ENCODE measurements around the gene AACS. TPM values are rescaled to one million over a fixed set of nuclear protein-coding genes. Genes with fewer than 3 reads are reported as not detected.
"Not testable (repeated sequence)": the region's sequence is repeated elsewhere in the genome, so short reads cannot be mapped to it uniquely, and the experiment has no call there.

AACS gene
- total RNA-seq, 6 experiments from 2014 or later = 3.2 to 11.3 (median 4.8) TPM

DNA sequence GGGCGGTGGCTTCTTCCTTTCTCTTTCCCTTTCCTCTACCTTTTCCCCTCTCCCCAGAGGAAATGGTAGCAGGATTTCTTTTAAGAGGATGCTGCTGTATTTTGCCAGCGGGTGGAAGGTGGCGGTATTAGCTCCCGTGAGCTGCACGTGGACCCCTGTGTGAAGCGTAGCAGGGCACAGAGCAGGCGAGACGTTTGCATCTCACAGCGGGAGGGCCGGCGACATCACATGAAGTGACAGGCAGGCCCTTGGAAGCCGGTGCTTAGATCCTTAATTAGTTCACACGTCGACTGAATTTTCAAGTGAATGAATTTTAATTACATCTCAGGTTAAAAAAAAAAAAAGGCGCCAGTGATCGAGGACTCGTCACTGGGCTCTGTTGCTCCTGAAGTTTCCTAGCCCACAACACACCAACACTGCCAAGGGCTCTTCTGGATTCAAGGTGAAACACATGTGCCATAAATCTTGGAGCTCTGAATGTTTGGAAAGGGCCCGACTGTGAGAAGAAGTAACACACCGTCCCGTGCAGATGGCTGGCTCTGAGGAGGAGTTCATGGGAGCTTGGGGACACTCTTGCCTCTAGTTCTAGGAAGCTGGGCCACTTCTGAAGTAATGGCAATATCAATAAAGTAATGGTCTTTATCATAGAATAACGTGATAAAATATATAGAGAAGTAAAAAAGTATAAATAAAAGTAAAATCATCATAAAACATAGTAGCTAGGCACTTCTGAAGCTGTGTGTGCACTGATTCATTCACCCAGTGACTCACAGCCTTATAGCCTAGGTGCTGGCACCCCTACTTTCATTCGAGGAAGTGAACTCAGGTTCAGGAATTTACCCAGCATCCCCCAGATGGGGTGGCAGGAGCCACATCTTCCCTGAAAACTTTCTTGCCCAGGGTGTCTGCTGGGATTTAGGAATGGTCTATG, 75.3 kb downstream of the AACS start:
- Histone ChIP-seq H3K36me3 (no peaks in the 10 kb centered on the region), H3K27ac (no peak overlapping the region), H3K9me3 (no peaks in the 10 kb centered on the region), H3K27me3 (no peaks in the 10 kb centered on the region), H3K4me1 (no peaks in the 10 kb centered on the region), H3K4me3 (no peak overlapping the region)
- 78% methylated on average over 7 of the region's 22 CpGs for WGBS (ENCODE audit: insufficient coverage, low coverage, low lambda C conversion rate, missing lambda C conversion rate)
- DNase-seq (no peak), ATAC-seq (no peak)
- intact Hi-C loops (cut with DNase I) = no loop called here
- no peak for TF ChIP-seq POLR2A (IDR thresholded peaks at IDR 0.05)
- TF ChIP-seq, protein P1, sequence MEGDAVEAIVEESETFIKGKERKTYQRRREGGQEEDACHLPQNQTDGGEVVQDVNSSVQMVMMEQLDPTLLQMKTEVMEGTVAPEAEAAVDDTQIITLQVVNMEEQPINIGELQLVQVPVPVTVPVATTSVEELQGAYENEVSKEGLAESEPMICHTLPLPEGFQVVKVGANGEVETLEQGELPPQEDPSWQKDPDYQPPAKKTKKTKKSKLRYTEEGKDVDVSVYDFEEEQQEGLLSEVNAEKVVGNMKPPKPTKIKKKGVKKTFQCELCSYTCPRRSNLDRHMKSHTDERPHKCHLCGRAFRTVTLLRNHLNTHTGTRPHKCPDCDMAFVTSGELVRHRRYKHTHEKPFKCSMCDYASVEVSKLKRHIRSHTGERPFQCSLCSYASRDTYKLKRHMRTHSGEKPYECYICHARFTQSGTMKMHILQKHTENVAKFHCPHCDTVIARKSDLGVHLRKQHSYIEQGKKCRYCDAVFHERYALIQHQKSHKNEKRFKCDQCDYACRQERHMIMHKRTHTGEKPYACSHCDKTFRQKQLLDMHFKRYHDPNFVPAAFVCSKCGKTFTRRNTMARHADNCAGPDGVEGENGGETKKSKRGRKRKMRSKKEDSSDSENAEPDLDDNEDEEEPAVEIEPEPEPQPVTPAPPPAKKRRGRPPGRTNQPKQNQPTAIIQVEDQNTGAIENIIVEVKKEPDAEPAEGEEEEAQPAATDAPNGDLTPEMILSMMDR (IDR thresholded peaks at IDR 0.05) = no peak

GRCh38 chr12:125141210-125141573, 76.0 kb downstream of the AACS start:
- ATAC-seq; H3K4me1 ChIP-seq; intact Hi-C loops (cut with DNase I); H3K4me3 ChIP-seq; DNase-seq; H3K27ac ChIP-seq; H3K27me3 ChIP-seq; H3K9me3 ChIP-seq; H3K36me3 ChIP-seq: not testable (repeated sequence)
- 91% methylated on average over 6 of the region's 11 CpGs for WGBS (ENCODE audit: insufficient coverage, low coverage, low lambda C conversion rate, missing lambda C conversion rate)

DNA sequence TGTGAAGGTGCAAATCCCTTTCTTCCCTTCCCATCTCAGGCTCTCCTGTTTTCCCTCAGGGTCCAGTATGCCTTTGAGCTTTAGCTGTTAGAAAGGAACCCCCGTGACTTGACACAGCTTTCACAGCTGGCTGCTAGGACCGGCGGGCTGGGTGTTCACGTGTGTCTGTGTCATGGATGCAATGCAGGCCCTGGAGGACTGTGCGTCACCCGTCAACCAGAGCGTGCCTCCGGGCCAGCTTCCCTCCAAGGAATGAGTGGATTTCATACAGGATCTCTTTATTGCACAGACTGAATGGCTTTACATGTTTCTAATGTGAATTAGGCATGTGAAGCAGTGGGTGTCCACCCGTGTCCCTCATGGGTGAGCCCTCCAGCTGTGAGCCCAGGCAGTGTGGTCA, 77.4 kb downstream of the AACS start:
- Histone ChIP-seq H3K9me3 (no peaks in the 10 kb centered on the region), H3K36me3 (no peaks in the 10 kb centered on the region), H3K27me3 (no peaks in the 10 kb centered on the region), H3K4me3 (no peak overlapping the region), H3K4me1 (no peaks in the 10 kb centered on the region), H3K27ac (no peak overlapping the region)
- DNase-seq (no peak), ATAC-seq (no peak)
- intact Hi-C loops (cut with DNase I) = no loop called here
- 80% methylated on average over 1 of the region's 9 CpGs for WGBS (ENCODE audit: insufficient coverage, low coverage, low lambda C conversion rate, missing lambda C conversion rate)
- TF ChIP-seq POLR2A (IDR thresholded peaks at IDR 0.05) = no peak
- TF ChIP-seq, protein P1 (IDR thresholded peaks at IDR 0.05) = no peak

DNA sequence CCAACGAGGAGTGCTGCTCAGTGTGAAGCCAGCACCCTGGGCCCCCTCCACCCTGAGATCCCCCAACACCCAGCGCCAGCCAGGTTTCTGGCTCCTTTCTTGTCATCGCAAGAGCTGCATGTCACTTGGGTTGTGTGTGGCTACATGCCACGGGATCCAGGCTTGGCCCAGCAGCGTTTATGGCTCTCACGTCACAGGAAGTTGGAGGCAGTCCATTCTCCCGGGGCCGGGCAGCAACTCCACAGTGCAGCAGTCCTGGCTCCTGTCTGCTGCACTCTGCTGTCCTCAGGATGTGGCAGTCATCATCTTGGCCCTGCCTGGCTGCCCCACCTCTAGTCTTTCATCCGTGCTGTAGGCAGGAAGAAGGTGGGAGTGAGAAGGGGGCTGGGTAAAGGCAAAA, 78.3 kb downstream of the AACS start:
- intact Hi-C loops (cut with DNase I) = no loop called here
- H3K36me3 ChIP-seq = no peaks in the 10 kb centered on the region
- ATAC-seq = peak in 2 of 4 donors; percentile 18 to 32
- no peaks in the 10 kb centered on the region for H3K9me3 ChIP-seq
- no peak overlapping the region for H3K4me3 ChIP-seq
- no peak overlapping the region for H3K27ac ChIP-seq
- 20% methylated on average over 1 of the region's 9 CpGs for WGBS (ENCODE audit: insufficient coverage, low coverage, low lambda C conversion rate, missing lambda C conversion rate)
- no peak for DNase-seq
- H3K27me3 ChIP-seq = no peaks in the 10 kb centered on the region
- no peaks in the 10 kb centered on the region for H3K4me1 ChIP-seq
- TF ChIP-seq POLR2A (IDR thresholded peaks at IDR 0.05) = no peak
- TF ChIP-seq, protein P1 (IDR thresholded peaks at IDR 0.05) = no peak

- H3K36me3 ChIP-seq = no peaks in the 10 kb centered on the region
- ATAC-seq (no peak), DNase-seq (no peak)
- no peak overlapping the region for H3K27ac ChIP-seq
- H3K27me3 ChIP-seq = no peaks in the 10 kb centered on the region
- no CpG with 5 or more reads among the region's 12 CpGs for WGBS (ENCODE audit: insufficient coverage, low coverage, low lambda C conversion rate, missing lambda C conversion rate)
- H3K9me3 ChIP-seq = no peaks in the 10 kb centered on the region
- TF ChIP-seq, protein P1 (IDR thresholded peaks at IDR 0.05) = no peak
- TF ChIP-seq POLR2A (IDR thresholded peaks at IDR 0.05) = no peak
- no peak overlapping the region for H3K4me3 ChIP-seq
- H3K4me1 ChIP-seq = no peaks in the 10 kb centered on the region
- intact Hi-C loops (cut with DNase I) = no loop called here
Observed at GRCh38 chr12:125145196-125145595, 80.0 kb downstream of the AACS start.

Measured in right lobe of liver (tissue), 6 donors.